GM12865 (cell line): Measurements from ENCODE around the gene PANK4.

Experiments
- DNase-seq: peaks from one replicate; pipeline ENCODE4 v3.0.0; 2010; ENCODE audit warnings: low read depth
- H3K4me3 ChIP-seq: 2 replicates; pipeline ENCODE4 v1.5.1; 2011; ENCODE audit warnings: mild to moderate bottlenecking, low read depth, low read length, control low read depth
- TF ChIP-seq, protein P1 (sequence below): IDR thresholded peaks from 2 replicates; pipeline ENCODE4 v1.5.1; 2011; ENCODE audit warnings: low read length, control low read depth, low read depth, inconsistent platforms; ENCODE audit not compliant: insufficient read depth; ENCODE audit errors: missing control alignments

Gene PANK4

DNA sequence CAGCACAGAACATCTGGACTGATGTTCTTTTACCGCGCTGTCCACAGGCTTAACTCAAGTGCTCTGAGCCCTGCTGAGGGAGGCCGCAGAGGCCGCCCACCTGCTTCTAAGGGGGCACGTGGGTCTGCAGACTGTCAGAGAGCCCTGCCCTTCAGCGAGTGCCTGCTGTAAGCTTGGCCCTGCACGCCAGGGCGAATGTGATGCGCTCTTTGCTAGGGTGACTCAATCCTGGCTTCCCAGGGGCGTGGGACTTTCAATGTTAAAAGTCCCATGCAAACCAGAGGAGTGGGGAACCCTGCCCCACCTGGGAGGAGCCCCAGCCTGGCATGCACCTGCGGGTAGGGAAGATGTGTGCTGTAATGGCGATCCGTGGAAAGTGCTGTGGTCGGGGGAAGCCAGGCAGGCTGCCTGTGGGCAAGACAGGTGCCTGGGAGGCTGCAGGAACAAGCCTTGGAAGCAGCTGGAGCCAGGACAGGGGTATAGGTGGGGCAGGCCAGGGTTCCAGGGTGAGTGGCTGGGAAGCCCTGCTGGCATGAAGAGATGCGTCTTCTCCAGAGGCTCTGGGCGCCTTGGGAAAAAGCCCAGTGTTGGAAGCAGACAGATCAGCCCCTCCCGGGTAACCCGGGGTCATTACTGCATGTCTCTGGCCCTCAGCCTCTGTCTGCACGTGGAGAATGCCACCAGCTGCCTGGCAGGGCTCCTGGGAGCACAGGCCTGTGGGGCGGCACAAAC lies 594 bp upstream of the PANK4 start:
- DNase-seq = peak; percentile 81
- TF ChIP-seq, protein P1, sequence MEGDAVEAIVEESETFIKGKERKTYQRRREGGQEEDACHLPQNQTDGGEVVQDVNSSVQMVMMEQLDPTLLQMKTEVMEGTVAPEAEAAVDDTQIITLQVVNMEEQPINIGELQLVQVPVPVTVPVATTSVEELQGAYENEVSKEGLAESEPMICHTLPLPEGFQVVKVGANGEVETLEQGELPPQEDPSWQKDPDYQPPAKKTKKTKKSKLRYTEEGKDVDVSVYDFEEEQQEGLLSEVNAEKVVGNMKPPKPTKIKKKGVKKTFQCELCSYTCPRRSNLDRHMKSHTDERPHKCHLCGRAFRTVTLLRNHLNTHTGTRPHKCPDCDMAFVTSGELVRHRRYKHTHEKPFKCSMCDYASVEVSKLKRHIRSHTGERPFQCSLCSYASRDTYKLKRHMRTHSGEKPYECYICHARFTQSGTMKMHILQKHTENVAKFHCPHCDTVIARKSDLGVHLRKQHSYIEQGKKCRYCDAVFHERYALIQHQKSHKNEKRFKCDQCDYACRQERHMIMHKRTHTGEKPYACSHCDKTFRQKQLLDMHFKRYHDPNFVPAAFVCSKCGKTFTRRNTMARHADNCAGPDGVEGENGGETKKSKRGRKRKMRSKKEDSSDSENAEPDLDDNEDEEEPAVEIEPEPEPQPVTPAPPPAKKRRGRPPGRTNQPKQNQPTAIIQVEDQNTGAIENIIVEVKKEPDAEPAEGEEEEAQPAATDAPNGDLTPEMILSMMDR = no peak
- H3K4me3 ChIP-seq = peak overlapping the region; percentile 41

DNA sequence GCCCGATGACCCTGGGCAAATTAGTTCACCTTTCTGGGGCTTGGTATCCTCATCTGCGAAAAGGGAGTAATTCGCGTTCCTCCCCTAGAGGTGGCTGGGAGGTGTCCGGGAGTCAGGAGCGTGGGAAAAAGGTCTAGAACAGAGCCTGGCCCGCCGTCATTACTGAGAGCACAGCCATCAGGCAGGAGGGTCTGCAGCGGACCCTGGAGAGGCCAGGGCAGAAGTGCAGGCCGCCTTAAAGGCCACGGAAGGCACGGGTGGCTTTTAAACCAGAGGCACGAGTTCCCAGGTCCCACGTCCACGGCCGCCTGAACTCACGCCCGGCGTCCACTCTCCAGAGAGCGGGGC lies 850 bp downstream of the PANK4 start:
- TF ChIP-seq, protein P1 = no peak
- peak overlapping the region; percentile 82 for H3K4me3 ChIP-seq

DNA sequence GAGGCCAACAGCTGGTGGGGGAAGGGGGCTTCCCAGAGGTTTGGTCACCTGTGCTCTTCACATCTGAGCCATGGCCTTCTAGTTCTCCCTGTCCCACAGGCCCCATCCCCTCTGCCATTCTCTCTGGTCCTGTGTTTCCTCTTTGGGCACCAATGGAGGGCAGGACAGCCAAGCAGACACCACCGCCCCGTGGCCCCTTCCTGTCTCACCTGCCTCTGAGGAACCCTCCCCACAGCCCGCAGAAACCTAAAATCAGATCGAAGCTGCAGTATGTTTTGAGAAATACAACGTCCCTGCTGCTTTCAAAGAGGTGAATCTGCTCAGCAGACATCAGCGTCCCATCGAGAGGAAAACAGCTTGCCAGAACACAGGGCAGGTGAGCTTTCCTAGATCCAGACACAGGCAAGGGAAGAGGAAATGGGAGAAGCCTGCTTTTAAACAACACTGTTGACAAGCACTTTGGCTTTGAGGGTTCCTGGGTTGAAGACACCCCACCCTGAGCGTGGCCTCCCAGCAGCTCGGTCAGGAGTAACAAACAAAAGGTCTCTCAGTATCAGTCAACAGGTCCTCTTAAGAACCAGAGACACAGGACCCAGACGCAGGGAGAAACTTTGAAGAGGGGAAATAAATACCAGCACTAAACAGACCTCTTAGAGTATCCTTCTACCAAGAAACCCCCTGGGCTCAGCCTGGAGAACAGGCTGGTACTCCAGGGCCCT lies 2.3 kb downstream of the PANK4 start:
- no peak for DNase-seq
- H3K4me3 ChIP-seq = no peak overlapping the region
- TF ChIP-seq, protein P1 = no peak

More for the DNA sequence above, 850 bp downstream of the PANK4 start:
- no peak for DNase-seq

DNA sequence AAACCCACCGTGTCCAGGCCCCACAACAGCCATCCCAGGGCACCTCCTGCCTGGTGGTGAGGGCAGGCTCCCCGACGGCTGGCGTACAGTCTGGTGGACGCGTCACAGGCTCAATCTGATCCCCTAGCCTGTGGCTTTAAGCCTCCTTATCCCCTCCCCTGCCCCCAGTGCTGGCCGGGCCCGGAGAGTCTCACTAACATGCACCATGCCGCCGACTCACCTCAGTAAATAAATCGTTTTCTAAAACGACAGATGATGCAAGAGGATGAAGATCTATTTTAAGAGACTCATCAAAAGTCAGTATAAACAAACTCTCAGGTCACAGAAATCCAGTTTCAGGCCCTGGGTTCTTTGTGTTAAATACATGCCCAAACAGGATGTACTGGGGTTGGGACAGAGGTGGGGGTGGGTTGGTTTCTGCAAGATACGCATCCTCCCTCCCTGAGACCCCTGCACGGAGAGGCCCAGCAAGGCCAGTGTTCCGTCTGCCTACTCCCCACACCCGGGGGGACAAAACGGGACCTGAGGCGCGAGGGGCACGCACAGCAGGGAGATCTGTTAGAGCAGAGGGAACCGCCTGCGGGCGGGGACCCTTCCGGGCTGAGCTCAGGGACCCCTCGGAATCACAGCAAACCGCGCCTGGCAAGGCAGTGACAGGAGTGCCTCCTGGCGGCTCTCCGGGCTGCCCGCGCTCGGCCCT lies 3.1 kb downstream of the PANK4 start:
- TF ChIP-seq, protein P1 = no peak
- DNase-seq = no peak
- no peak overlapping the region for H3K4me3 ChIP-seq

DNA sequence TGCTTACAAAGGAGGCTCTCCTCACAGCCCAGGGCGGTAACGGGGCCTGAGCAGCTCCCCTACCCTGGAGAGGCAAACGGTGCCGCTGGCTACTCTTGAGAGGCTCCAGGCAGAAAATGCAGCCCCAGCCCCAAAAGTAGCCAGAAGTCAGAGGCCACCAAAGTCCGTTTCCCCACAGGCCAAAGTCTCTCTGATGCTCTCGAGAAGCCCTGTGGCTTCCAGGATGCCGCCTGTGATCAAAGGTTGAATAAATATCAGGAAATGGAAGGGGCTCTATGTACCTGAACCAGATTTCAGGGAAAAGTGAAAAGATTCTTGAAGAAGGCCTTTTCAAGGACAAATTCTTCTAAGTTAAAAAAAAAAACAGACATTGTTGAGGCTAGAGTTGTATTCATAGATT lies 4.2 kb downstream of the PANK4 start:
- no peak for DNase-seq
- H3K4me3 ChIP-seq = no peak overlapping the region
- TF ChIP-seq, protein P1 = no peak

DNA sequence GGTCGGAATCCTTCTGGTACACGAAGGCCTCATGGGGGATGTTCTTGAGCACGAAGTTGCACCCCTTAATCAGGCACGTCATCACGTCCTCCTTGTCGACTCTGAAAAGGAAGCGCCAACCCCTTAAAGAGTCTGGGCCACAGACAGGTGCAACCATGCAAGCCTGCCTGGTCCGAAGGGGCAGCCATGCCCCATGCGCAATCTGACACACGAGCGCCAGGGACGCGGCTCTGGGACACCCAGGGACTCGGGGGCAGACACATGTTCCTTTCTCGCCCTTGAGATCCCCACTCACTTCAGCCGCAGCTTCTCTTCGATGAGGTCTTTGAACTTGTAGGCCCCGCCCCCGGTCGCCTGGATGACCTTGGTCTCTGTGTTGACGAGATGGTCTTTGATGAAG lies 5.6 kb downstream of the PANK4 start:
- DNase-seq = no peak
- TF ChIP-seq, protein P1 = no peak
- H3K4me3 ChIP-seq = no peak overlapping the region

DNA sequence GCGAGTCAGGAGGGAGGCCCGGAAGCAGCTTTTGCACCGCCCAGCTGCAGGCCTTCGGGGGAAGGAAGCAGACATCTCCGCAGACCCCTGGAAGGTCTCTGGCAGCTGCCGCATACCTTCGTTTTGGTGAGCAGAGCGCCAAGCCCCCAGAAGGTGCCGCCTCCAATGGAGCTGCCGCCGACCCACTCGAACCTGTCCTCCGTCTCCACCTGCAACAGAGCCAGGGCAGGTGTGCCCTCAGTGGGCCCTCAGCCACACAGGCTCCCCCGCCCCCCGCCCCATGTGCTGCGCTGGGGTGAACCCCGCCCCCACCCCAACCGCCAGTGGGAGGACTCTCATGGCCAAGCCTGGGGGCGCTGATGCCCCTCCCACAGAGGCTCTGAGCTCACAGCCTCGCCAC lies 6.2 kb downstream of the PANK4 start:
- no peak for DNase-seq
- no peak overlapping the region for H3K4me3 ChIP-seq
- TF ChIP-seq, protein P1 = no peak
